HG02642 (cell line): Measurements from ENCODE around the gene TSPAN9.
A peak's percentile ranks its signal among the peaks of the same experiment; 100 is the strongest.

ENCODE experiments used
- ATAC-seq: cut with Tn5 transposase; IDR thresholded peaks from one replicate; pipeline ENCODE4 v1.9.1; 2021; ENCODE audit warnings: mild to moderate bottlenecking; ENCODE audit not compliant: unreplicated experiment, poor library complexity

TSPAN9 gene

DNA sequence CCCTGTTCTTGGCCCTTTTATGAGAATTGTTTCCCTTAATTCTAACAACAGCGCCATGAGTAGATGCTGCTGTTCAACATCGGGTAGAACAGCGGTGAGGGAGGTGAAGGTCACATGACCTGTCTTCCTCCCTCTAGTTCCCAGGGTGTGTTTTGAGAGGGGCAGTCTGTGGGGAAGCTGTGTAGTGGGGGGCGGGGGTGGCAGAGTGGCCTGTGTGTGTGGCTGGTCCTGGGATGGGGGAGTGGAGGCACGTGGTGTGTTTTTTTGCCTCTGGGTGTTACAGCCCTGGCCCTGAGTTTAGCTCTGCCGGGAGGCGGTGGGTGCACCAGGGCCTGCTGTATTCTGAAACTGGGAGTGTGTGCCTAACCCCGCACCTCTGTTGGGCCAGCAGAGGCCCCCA lies 202.7 kb downstream of the TSPAN9 start:
- ATAC-seq: no peak

DNA sequence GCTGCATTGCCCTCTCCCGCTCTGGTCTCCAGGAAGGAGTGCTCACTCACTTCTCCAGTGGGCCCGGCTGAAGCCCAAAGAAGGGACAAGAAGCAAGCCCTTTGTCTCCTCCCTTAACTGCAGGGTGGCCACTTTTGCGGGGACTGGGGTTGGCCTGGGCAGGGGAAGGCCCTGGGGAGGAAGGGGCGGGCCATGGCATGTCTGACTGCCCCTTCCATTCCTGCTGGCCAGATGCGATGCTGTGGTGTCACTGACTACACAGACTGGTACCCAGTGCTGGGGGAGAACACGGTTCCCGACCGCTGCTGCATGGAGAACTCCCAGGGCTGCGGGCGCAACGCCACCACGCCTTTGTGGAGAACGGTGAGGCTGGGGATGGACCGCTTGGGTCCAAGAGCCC lies 203.8 kb downstream of the TSPAN9 start:
- no peak for ATAC-seq

DNA sequence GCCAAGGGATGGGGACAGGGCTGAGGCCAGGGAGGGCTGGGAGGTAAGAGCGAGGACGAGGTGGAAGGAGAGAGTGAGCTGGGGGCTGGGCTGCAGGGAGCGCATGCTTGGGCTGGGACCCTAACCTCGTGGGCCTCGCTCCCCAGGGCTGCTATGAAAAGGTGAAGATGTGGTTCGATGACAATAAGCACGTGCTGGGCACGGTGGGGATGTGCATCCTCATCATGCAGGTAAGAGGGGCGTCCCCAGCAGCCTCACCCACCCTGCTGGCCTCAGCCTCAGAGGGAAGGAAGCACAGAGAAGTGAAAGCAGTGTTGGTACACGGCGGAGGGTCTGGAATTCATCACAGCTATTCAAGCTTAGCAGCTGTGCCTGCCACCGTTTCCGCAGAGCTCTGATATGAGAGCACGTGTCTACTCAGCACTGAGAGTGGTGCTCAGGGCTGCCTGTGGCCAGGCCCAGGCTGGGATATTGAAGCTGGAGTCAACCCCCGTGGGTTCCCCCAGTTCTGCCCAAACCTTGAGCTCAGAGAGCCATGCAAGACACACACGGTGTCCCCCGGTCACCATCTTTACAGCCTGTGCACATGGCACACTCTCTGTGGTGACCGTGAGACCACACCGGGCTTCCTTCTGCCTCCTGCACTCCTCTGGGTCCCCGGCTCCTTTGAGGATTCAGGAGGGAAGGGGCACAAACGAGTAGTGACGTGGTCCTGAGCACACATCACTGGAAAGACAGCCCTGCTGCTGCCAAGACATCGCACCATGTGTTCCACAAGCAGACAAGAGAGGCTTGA lies 204.6 kb downstream of the TSPAN9 start:
- ATAC-seq: no peak

DNA sequence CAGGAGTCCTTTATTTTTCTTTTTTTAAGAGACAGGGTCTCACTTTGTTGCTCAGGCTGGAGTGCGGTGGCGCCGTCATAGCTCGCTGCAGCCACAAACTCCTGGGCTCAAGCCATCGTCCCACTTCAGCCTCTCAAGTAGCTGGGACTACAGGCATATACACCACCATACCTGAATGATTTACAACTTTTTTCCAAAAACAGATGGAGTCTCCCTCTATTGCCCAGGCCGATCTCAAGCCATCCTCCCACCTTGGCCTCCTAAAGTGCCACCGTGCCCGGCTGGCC lies 205.1 kb downstream of the TSPAN9 start:
- no peak for ATAC-seq

DNA sequence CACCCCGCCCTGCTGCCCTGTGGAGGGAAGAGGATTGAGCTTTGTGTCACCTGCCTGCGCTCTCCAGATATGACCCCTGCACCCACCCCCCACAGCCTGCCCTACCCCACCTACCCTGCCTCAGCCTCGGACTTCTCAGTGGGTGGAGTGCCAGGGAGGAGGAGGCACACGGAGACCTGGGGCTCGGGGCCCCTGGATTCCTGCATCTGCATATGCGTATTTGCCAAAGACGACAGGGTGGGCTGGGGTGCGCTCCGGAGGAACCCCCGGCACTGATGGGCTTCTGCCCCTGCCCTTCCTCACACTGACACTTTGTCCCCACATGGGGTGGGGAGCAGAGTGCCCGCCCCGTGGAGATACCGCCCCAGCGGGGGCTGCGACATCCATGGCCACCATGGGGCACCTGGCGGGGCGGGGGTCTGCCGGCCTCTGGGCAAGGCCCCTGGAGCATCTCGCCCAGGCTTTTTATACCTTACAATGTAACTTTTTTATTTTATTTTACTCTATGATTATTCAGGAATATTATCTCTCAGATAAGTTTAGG lies 206.0 kb downstream of the TSPAN9 start:
- ATAC-seq: no peak

DNA sequence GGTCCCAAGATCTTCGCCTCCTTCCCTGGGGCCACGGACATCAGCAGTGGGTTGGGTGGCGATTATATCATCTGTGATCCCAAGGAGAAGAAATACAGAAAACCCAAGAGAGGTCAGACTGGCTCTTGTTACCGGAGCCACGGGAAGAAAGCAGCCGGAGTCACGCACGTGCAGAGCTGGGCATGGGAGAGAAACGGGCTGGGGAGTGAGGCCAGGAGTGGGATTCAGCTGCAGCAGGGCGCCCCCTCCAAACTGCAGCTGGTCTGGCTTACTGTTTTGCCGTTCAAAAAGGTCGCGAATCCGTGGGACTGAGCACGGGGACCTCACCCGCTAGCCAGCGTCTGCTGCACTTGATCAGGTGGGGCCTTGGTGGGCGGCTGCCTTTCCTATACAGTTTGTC lies 207.2 kb downstream of the TSPAN9 start:
- ATAC-seq: no peak

DNA sequence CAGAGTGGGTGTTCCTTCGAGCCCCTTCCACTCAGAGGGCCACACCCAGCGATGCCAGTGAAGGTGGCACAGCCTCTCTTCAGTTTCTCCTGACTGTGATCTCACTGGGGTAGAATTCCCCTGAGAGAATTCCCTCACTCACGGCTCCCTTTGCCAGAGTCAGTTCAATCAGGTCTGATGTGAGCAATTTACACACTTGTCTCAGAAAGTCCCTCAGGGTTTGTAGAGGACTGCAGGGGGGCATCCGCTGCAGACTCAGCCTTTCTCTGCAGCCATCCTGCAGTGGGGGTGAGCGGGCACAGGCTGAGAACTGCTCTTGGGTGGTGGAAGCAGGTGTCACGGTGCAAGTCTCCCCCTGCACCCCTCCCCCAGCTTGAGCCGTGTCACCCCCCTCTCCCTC lies 208.4 kb downstream of the TSPAN9 start:
- no peak for ATAC-seq

DNA sequence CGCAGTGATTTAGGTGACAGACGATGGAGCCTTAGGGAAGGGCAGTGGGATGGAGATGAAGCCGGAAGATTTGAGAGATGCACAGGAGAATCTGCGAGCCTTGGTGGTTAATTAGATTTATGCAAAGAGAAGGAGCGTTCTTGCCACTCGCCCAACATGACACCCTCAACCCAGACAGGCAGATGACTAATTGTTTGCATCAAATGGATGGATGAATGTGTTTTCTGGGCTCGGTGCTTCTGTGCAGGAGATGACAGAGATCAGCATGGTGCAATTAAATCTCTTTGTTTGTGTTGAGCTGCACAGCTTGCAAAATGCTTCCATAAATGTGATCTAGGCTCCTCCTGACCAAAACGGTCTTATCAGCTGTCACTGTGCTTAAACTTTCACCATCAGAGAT lies 211.5 kb downstream of the TSPAN9 start:
- ATAC-seq: no peak

DNA sequence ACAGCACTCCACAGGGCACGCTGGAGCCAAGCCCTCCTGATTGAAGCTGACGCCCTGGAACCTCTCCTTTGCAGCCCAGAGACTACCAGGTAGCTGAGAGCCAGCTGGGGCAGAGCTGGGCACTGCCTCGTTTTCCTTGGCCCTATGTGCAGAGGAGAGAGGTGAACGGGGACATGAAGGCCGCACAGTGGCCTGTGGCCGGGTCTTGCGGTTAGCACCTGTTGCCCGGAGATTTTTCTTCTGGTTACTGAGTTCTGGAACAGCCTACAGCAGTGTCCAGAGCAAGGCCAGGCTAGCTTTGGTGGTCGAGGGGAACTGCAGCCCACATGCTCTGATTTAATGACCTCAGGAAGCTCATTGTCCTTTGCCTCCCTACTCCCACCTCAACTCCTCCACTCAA lies 212.5 kb downstream of the TSPAN9 start:
- no peak for ATAC-seq

DNA sequence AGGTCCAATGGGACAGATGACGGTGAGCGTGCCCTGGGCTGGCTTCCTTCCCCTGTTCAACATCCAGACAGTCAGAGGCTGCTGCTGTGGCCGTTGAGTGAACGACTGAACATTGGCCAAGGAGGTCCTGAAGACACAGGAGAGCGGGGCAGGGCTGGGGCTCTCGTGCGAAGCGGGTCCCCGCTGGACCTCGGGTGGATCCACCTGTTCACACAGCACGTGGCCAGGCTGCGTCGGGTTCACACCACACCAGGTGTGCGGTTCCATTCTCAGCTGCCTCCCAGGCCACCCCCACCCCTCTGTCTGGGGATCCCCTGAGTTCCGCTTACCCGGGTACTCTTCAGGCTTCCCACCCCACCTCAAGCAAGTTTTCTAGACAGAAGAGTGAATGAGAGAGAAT lies 214.8 kb downstream of the TSPAN9 start:
- no peak for ATAC-seq

DNA sequence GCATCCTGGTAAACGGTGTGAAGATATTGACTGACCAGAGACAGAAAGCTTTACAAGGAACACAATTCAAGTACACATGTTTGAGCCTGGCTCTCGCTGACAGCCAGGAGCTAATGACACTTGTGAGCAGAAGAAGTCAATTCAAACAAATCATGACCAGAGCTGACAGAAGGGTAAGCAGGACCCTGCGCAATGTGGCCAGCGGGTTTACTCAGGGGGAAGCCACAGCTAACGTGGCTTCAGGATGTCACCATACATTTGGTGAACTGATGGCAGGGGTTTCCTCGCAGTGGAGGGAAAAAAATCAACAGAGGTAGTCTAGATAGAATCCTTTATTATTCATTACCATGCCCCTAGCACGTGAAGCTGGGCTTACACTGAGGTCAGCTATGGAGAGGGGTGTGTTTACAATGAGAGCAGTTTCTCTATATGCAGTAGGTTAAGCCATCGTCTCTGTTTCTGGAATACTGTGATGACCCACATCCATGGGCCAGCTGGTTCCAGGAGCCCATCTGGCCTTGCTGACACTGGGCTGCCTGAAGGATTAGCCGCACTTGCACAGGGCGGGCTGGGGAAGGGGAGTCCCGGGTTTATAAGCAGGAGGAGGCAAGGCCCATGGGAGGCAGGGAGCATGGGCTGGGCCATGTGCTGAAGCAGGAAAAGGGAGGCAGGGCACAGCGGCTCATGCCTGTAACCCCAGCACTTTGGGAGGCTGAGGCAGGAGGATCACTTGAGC lies 215.7 kb downstream of the TSPAN9 start:
- no peak for ATAC-seq

DNA sequence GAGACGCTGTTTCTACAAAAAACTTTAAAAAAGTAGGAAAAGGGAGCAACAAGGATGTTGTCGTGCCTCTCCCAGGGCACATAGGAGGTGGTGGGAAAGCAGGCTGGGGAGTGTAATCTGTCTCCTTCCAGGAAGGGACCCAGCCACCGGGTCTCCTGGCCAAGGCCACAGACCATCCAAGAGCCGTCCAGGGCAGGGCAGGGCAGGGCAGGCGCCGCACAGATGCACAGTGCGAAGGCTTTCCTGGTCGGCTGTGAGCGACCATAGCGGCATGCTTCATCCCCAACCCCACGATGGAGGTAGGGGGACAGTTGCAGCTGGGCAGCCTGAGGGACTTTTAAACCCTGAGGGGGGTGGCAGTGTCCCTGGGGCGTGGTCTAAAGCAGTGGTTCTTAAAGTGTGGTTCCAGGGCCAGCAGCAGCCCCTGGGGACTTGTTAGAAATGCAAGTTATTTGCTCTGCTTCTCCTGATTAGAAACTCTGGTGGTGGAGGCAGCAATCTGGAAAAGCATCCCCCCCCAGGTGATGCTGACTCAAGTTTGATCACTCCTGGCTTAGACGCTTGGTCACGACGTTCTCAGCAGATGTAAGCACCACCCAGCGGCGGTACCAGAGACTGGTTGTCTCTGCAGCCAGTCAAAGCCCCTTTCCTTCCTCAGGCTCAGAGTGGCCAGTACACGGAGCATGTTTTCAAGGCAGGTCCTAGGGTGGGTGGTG lies 216.4 kb downstream of the TSPAN9 start:
- no peak for ATAC-seq

DNA sequence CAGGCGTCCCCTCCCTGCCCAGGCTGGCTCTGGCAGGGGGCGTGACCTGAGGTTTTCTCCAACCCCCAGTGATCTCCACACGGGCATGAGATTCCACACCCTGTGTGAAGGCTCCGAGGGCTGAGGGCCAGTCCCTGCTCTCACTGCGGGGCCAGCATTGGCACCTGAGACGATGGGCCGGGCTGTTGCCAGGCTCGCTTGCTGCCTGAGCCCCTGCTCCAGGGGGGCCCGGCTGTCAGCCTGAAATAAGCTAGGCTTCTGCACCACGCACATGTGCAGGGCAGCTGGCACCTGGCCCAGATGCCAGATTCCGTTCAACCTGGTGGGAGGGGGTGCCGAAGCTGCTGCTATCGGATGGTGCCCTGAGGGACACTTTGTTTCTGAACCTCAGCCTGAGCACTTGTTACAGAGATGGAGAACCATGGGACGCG lies 217.3 kb downstream of the TSPAN9 start:
- ATAC-seq: no peak

DNA sequence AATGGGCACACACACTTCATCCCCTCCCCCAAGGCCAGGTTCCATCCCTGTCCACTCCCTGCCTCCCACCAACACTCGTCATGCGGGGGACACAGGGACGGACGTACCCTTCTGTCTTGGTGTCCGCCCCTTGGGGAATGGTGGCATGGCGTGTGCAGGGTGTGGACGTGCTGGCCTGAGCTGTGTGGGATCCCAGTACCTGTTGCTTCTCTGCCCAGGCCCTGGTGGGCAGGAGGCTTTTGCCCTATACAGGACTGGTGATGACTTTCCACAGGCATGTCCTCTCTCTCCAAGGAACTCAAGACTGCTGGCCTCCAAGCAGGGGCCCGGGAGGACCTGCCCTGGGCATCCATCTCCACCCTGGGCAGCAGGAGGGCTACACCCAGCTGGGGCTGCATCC lies 218.0 kb downstream of the TSPAN9 start:
- ATAC-seq: no peak

DNA sequence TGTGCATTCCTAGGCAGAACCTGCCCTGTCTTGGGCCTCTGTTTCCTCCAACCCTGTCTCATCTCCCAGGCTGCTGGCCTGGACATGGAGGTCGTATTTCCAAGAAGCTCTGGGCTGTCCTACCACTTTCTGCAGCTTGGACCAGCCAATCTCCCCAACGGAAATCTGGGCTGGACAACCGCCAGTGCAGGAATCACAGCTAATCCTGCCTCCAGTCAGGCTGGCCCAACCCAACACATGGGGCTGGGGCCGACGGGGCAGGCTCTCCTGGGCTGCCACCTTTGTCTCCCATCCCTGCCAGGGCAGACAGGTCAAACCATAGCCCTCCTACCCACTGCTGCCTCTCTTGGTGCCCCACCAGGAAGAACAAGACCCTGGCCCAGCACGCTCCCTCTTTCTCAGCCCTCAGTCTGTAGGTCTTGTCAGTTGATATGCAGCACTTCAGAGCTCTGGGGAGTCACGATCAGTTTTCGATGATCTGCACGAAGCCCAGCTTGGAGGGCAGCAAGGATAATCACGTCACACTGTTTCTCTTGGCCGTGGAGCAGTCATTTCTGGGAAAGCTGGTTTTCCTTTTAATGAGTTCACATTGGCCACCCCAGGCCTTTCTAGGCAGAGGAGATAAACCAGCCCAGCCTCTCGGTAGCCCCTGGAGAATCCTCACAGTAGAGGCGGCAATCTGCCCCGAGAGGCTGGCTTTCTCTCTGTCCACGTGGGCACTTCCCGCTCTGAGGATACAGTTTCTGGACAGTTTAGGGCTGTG lies 218.6 kb downstream of the TSPAN9 start:
- ATAC-seq: no peak

DNA sequence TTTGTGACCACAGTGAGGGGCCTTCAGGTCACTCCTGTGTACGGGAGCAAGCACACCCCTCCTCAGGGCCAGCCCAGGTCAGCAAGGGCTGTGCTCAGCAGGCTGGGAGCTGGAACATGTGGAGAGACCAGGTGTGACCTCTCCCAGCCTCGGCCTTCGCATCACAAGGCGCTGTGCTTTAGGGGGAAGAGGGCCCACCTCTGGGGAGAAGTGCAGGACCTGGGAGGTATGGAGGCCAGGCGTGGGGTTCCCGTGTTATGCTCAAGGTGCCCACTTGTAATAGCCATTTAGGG lies 219.2 kb downstream of the TSPAN9 start:
- no peak for ATAC-seq

DNA sequence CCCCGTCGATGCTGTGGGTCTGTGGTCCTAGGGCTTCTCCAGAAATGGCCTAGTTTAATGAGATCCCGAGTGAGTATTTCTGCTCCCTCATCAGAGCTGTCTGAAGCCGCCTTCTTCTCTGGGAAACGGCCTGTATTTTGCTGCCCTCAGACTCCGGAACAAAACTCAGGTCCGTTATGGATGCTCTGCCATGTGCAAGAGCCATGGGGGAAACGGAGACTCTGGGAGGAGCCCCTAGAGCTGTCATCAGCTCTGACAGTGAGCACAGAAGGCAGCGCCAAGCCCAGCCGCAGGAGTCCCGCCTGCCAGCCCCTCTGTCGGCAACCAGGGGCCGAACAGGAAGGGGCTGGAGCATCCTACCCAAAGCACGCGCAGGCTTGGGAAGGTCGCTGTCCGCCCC lies 221.4 kb downstream of the TSPAN9 start:
- no peak for ATAC-seq

DNA sequence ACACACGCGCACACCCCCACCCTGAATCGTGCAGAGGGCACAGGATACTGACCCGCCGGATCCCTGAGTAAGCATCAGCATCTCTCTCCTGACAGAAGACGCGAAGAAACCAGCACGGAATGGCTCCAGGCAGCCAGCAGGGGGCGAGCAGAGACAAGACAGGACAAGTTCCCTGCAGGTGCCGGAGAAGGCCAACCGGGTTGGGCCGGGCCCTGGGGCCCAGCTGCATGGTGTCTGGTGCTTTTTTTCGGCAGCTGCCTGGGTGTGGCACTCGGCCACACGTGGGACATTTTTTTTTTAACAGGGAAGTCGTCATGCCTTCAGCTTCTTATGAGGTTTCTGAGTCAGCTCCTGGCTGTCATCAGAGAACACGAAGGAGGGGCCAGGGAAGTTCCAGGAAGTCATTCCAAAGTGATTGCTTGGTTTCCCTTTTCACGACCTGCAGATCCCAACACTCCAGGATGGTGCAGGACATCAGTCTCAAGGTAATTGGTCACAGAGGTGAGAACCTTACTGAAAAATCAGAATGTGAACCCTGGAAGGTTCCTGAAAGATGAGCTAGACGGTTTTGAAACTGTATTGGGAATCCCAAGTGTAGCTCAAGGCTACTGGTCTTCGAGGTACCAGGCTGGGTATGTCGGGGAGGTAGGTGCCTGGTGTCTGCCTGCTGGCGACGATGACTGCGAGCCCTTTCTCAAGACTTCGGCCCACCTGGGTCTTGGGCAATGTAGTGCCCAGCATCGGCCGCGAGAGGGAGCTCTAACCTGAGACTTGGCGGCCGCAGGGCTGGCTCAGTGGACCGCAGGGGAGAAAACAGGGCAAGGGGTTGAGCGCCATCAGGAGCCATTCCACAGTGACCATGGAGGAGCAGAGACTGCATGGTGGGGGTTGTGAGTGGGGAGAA lies 223.0 kb downstream of the TSPAN9 start:
- ATAC-seq: peak; percentile 66

DNA sequence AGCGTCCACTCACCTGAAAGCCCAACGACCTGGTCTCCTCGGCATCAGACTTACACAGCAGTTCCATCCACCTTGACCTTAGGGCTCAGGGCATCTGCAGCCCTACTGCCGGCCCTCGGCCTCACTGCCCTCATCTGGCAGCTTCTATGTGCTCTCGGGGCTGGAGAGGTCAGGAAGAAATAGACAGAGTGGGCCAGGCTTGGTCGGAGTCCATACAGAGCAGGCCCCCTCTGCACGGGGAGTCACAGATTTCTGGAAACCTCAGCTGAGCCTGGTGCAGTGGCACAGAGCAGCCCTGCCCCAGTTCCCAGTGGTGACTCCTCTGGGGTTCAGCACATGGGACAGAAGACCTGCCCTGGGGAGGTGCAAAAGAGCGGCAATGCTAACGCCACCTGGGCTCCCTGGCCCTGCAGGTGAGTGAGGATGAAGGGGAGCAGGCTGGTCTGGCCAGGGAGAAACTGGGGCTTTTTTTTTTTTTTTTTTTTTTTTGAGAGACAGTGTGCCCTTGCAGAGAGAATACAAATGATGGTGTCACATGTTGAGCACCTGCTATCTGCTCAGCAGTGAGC lies 223.7 kb downstream of the TSPAN9 start:
- ATAC-seq: no peak
